Epithelial cell of proximal tubule (primary cell): ENCODE measurements around the gene SMIM23. TPM values are rescaled to one million over a fixed set of nuclear protein-coding genes. Genes with fewer than 3 reads are reported as not detected.

Experiments used
- DNase-seq: peaks from one replicate; pipeline ENCODE4 v3.0.0-alpha.2; 2011; ENCODE audit warnings: low read depth
- H3K4me3 ChIP-seq: 2 replicates; pipeline ENCODE4 v1.5.1; 2011; ENCODE audit warnings: low read depth, mild to moderate bottlenecking, low read length
- CTCF ChIP-seq: conservative IDR thresholded peaks from 2 replicates; pipeline ENCODE4 v1.5.1; 2012; ENCODE audit warnings: low read depth, mild to moderate bottlenecking, low read length
- total RNA-seq: library from RNA; depleted of rRNA; stranded (reverse); fragments of >200 nt; gene quantifications from 2 replicates; pipeline ENCODE4 v1.2.3, GENCODE V29; 2015

SMIM23 gene
- total RNA-seq, result not detected in 2 replicates

GRCh38 chr5:171785517-171785916 lies at the start of gene SMIM23:
Gene SMIM23, plus strand, starts transcription at chr5:171785817. Its CDS starts 55 bp downstream, at chr5:171785872.
- no peak for DNase-seq
- H3K4me3 ChIP-seq, result no peak within 1 kb of the TSS
- no peak for TF ChIP-seq CTCF

- no peak overlapping the region for H3K4me3 ChIP-seq
- DNase-seq, result no peak
- no peak for TF ChIP-seq CTCF
Measured at GRCh38 chr5:171736976-171737891, 48.4 kb upstream of the SMIM23 start.

GRCh38 chr5:171738501-171738900 lies 47.1 kb upstream of the SMIM23 start:
- H3K4me3 ChIP-seq, result no peak overlapping the region
- no peak for DNase-seq
- no peak for TF ChIP-seq CTCF

- DNase-seq, result no peak
- no peak for TF ChIP-seq CTCF
- H3K4me3 ChIP-seq, result no peak overlapping the region
Measured at GRCh38 chr5:171739271-171739670, 46.3 kb upstream of the SMIM23 start.

- TF ChIP-seq CTCF, result no peak
- no peak overlapping the region for H3K4me3 ChIP-seq
- DNase-seq, result no peak
Measured at GRCh38 chr5:171743436-171744076, 42.1 kb upstream of the SMIM23 start.

GRCh38 chr5:171744264-171744663 lies 41.4 kb upstream of the SMIM23 start:
- no peak for DNase-seq
- no peak overlapping the region for H3K4me3 ChIP-seq
- no peak for TF ChIP-seq CTCF
